NB4 (cell line): Measurements from ENCODE around the gene CHCHD3.

Source experiments
- DNase-seq: peaks from one replicate; pipeline ENCODE4 v3.0.0; 2010; ENCODE audit warnings: low read depth
- H3K4me3 ChIP-seq: one replicate; pipeline ENCODE4 v1.5.1; 2011; ENCODE audit warnings: mild to moderate bottlenecking, low read depth, low read length, moderate library complexity
- CTCF ChIP-seq: IDR thresholded peaks from one replicate; pipeline ENCODE4 v1.5.1; 2012; ENCODE audit warnings: low read depth, low read length
- MYC ChIP-seq: IDR thresholded peaks from 2 replicates; pipeline ENCODE4 v1.6.1; 2011; ENCODE audit warnings: low read depth, low read length
- POLR2A ChIP-seq: IDR thresholded peaks from 2 replicates; pipeline ENCODE4 v1.6.1; 2011; ENCODE audit warnings: mild to moderate bottlenecking; ENCODE audit not compliant: insufficient read length; ENCODE audit errors: extremely low read depth
- TF ChIP-seq, protein P1 (sequence below): IDR thresholded peaks from 2 replicates; pipeline ENCODE4 v1.6.1; 2011; ENCODE audit warnings: low read depth, low read length

CHCHD3 gene

DNA sequence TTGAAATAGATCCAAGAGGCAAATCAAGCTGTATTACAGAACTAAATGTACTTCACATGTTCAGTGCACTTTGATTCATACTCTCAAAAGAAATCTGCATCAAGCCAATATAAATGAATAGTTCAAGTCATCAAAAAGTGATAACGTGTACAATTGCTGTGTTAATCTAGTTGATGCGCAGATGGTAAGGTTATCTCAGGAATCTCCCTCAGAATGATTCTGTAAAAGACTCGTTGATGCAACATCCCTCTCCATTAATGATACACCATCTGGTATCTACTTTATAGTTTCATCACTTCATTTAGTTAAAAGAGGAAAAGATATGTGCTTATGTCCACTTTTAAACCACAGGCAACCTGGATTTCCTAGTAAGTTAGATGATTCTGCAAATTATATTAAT, 200.6 kb downstream of the CHCHD3 start:
- no peak for DNase-seq
- no peak overlapping the region for H3K4me3 ChIP-seq
- TF ChIP-seq, protein P1, sequence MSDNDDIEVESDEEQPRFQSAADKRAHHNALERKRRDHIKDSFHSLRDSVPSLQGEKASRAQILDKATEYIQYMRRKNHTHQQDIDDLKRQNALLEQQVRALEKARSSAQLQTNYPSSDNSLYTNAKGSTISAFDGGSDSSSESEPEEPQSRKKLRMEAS, result no peak
- no peak for TF ChIP-seq POLR2A
- TF ChIP-seq MYC, result no peak
- TF ChIP-seq CTCF, result no peak

DNA sequence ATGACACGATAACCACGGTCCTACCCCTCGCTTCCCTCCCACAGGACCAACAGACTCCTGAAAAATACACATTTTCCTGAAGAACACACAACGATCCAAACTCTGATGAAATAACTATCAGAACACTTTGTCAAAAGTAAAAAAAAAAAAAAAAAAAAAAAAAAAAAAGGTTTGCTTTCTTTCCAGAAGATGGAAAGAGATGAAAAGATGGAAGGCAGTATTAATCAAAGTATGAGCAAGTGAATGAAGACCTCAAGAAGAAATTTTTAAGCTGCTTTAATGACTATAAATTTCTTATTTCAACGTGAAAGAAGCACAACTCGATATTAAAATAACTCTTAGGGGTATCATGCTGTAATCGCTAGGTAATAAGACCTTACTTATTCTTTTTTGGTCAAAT, 202.3 kb downstream of the CHCHD3 start:
- no peak for TF ChIP-seq MYC
- no peak for TF ChIP-seq CTCF
- no peak for TF ChIP-seq POLR2A
- TF ChIP-seq, protein P1, result no peak
- DNase-seq, result no peak
- H3K4me3 ChIP-seq, result no peak overlapping the region

- H3K4me3 ChIP-seq, result no peak overlapping the region
- peak; percentile 9 for DNase-seq
- TF ChIP-seq MYC (no peak), POLR2A (no peak), CTCF (no peak)
- TF ChIP-seq, protein P1, result no peak
Measured at GRCh38 chr7:132878204-132878919, 203.5 kb downstream of the CHCHD3 start.

DNA sequence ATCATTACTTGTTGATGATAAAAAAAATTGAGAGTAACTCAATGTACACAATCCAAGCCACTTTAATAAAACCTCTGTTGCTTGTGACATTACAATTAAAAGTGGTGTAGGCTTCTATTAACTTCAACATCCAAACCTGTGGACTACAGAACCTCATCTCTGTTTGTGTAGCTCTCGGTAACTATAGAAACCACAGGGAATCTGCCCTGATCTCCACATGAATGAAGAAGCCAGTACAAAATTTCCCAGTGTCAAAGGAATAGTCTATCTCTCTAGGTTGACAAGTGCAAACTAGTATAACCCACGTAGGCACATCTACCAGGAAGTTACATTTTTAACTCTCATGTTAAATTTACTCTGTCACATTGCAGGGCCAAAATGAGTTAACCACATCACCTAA, 204.3 kb downstream of the CHCHD3 start:
- DNase-seq, result no peak
- TF ChIP-seq, protein P1, result no peak
- TF ChIP-seq CTCF (no peak), POLR2A (no peak)
- H3K4me3 ChIP-seq, result no peak overlapping the region

DNA sequence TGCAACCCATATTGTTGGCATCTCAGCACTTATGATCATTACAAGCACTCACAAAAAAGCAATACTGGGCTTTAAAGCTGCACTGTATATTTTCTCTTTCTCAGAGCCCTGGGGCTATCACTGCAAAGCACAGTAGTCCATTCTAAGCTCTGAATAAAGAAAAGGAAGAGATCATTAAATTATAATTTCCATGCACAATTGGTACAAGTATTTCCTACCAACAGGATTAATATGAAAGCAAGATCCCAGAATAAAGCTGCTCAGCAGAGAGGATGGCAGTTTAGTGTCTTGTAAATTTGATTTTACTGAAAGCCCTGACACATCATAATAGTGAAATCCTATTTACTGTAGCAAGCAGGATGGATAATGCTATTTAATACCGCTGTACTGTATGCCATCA, 205.3 kb downstream of the CHCHD3 start:
- no peak overlapping the region for H3K4me3 ChIP-seq
- TF ChIP-seq MYC, result no peak
- TF ChIP-seq, protein P1, result no peak
- no peak for TF ChIP-seq POLR2A
- TF ChIP-seq CTCF, result no peak
- DNase-seq, result no peak
